ENCODE results near the gene DNAL1.

DNAL1 gene

DNA sequence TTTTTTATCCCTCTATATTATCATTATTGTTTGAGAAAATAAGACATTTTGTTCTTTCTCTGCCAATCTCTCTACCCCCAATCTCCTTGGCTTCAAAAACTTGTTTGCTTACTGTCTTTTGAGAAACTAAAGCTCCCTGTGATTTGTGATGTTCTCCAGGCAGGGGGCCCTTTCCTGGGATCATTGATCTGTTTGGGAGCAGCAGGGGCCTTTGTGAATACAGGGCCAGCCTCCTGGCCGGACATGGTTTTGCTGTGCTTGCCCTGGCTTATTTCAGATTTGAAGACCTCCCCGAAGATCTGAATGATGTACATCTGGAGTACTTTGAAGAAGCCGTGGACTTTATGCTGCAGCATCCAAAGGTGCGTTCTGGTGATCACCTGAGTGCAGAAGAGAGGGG is 28.0 kb upstream of the DNAL1 start:
- Histone ChIP-seq H3K4me2 (ENCODE audit: insufficient read depth, low read length) (no peak overlapping the region), H4K20me1 (ENCODE audit: insufficient read depth, low read length) (no peaks in the 10 kb centered on the region), H3K4me1 (ENCODE audit: insufficient read depth, low read length) (peaks cover 12% of the 10 kb centered on the region), H2AFZ (ENCODE audit: low read depth, low read length) (no peak overlapping the region), H3K36me3 (ENCODE audit: insufficient read depth, low read length) (no peaks in the 10 kb centered on the region), H3K4me3 (ENCODE audit: low read depth in 1 of 2, low read length in 2 of 2) (no peak overlapping the region), H3K27me3 (ENCODE audit: insufficient read depth, low read length, poor library complexity) (peaks cover 10% of the 10 kb centered on the region), H3K9ac (ENCODE audit: low read depth, low read length) (no peak overlapping the region), H3K27ac (ENCODE audit: low read length) (no peak overlapping the region), H3K9me3 (ENCODE audit: insufficient read depth, low read length, severe bottlenecking) (no peaks in the 10 kb centered on the region), H3K79me2 (ENCODE audit: insufficient read depth, low read length) (no peaks in the 10 kb centered on the region)
- TF ChIP-seq, protein P1, sequence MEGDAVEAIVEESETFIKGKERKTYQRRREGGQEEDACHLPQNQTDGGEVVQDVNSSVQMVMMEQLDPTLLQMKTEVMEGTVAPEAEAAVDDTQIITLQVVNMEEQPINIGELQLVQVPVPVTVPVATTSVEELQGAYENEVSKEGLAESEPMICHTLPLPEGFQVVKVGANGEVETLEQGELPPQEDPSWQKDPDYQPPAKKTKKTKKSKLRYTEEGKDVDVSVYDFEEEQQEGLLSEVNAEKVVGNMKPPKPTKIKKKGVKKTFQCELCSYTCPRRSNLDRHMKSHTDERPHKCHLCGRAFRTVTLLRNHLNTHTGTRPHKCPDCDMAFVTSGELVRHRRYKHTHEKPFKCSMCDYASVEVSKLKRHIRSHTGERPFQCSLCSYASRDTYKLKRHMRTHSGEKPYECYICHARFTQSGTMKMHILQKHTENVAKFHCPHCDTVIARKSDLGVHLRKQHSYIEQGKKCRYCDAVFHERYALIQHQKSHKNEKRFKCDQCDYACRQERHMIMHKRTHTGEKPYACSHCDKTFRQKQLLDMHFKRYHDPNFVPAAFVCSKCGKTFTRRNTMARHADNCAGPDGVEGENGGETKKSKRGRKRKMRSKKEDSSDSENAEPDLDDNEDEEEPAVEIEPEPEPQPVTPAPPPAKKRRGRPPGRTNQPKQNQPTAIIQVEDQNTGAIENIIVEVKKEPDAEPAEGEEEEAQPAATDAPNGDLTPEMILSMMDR (IDR thresholded peaks at IDR 0.05; ENCODE audit: borderline replicate concordance, extremely low read depth, low read length, poor library complexity, severe bottlenecking) = no peak
- ATAC-seq (ENCODE audit: insufficient read depth, low read depth) (no peak), DNase-seq (no peak)

DNA sequence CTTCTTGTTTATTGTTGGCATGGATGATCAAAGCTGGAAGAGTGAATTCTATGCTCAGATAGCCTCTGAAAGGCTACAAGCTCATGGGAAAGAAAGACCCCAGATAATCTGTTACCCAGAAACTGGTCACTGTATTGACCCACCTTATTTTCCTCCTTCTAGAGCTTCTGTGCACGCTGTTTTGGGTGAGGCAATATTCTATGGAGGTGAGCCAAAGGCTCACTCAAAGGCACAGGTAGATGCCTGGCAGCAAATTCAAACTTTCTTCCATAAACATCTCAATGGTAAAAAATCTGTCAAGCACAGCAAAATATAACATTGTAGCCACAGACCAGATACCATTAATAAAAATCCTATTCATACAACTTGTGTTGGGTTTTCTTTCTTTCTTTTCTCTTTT is 25.3 kb upstream of the DNAL1 start:
- H3K4me1 ChIP-seq (ENCODE audit: insufficient read depth, low read length) = no peaks in the 10 kb centered on the region
- no peaks in the 10 kb centered on the region for H3K36me3 ChIP-seq (ENCODE audit: insufficient read depth, low read length)
- no peak overlapping the region for H2AFZ ChIP-seq (ENCODE audit: low read depth, low read length)
- H4K20me1 ChIP-seq (ENCODE audit: insufficient read depth, low read length) = no peaks in the 10 kb centered on the region
- no peaks in the 10 kb centered on the region for H3K79me2 ChIP-seq (ENCODE audit: insufficient read depth, low read length)
- H3K9me3 ChIP-seq (ENCODE audit: insufficient read depth, low read length, severe bottlenecking) = no peaks in the 10 kb centered on the region
- ATAC-seq (ENCODE audit: insufficient read depth, low read depth) (no peak), DNase-seq (no peak)
- no peak for TF ChIP-seq EZH2 (IDR thresholded peaks at IDR 0.05; ENCODE audit: borderline replicate concordance, low read depth, low read length, severe bottlenecking)
- TF ChIP-seq, protein P1 (IDR thresholded peaks at IDR 0.05; ENCODE audit: borderline replicate concordance, extremely low read depth, low read length, poor library complexity, severe bottlenecking) = no peak
- H3K9ac ChIP-seq (ENCODE audit: low read depth, low read length) = no peak overlapping the region
- no peak overlapping the region for H3K4me3 ChIP-seq (ENCODE audit: low read depth in 1 of 2, low read length in 2 of 2)
- H3K27me3 ChIP-seq (ENCODE audit: insufficient read depth, low read length, poor library complexity) = no peaks in the 10 kb centered on the region
- no peak overlapping the region for H3K4me2 ChIP-seq (ENCODE audit: insufficient read depth, low read length)
- H3K27ac ChIP-seq (ENCODE audit: low read length) = no peak overlapping the region

DNA sequence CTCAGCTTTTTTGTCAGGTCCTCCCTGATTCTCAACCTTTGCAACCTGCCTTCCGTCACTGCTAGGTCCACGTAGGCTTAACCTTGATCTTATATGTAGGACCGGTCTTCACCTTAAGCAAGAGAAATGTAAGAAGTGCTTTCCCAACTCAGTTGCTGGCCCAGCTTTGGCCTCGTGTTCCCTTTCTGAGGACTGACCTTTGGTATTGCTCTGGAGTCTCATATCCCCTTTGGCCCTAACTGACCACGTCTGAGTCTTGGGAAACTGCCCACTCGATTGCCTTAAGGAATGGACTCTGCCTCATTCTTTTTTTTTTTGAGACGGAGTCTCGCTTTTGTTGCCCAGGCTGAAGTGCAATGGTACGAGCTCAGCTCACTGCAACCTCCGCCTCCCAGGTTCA is 24.5 kb upstream of the DNAL1 start:
- H3K9ac ChIP-seq (ENCODE audit: low read depth, low read length) = no peak overlapping the region
- no peaks in the 10 kb centered on the region for H3K79me2 ChIP-seq (ENCODE audit: insufficient read depth, low read length)
- H3K9me3 ChIP-seq (ENCODE audit: insufficient read depth, low read length, severe bottlenecking) = no peaks in the 10 kb centered on the region
- no peak overlapping the region for H3K4me2 ChIP-seq (ENCODE audit: insufficient read depth, low read length)
- DNase-seq (no peak), ATAC-seq (ENCODE audit: insufficient read depth, low read depth) (no peak)
- H2AFZ ChIP-seq (ENCODE audit: low read depth, low read length) = no peak overlapping the region
- no peaks in the 10 kb centered on the region for H3K36me3 ChIP-seq (ENCODE audit: insufficient read depth, low read length)
- no peaks in the 10 kb centered on the region for H3K27me3 ChIP-seq (ENCODE audit: insufficient read depth, low read length, poor library complexity)
- H4K20me1 ChIP-seq (ENCODE audit: insufficient read depth, low read length) = no peaks in the 10 kb centered on the region
- H3K4me1 ChIP-seq (ENCODE audit: insufficient read depth, low read length) = no peaks in the 10 kb centered on the region
- no peak overlapping the region for H3K27ac ChIP-seq (ENCODE audit: low read length)
- H3K4me3 ChIP-seq (ENCODE audit: low read depth in 1 of 2, low read length in 2 of 2) = no peak overlapping the region
- TF ChIP-seq, protein P1 (IDR thresholded peaks at IDR 0.05; ENCODE audit: borderline replicate concordance, extremely low read depth, low read length, poor library complexity, severe bottlenecking) = no peak
- no peak for TF ChIP-seq EZH2 (IDR thresholded peaks at IDR 0.05; ENCODE audit: borderline replicate concordance, low read depth, low read length, severe bottlenecking)

GRCh38 chr14:73623504-73624054 is 21.2 kb upstream of the DNAL1 start:
- no peak overlapping the region for H3K9ac ChIP-seq (ENCODE audit: low read depth, low read length)
- no peak overlapping the region for H3K4me2 ChIP-seq (ENCODE audit: insufficient read depth, low read length)
- TF ChIP-seq, protein P1 (IDR thresholded peaks at IDR 0.05; ENCODE audit: borderline replicate concordance, extremely low read depth, low read length, poor library complexity, severe bottlenecking) = no peak
- TF ChIP-seq EZH2 (IDR thresholded peaks at IDR 0.05; ENCODE audit: borderline replicate concordance, low read depth, low read length, severe bottlenecking) = no peak
- no peaks in the 10 kb centered on the region for H3K27me3 ChIP-seq (ENCODE audit: insufficient read depth, low read length, poor library complexity)
- H3K27ac ChIP-seq (ENCODE audit: low read length) = no peak overlapping the region
- no peaks in the 10 kb centered on the region for H3K79me2 ChIP-seq (ENCODE audit: insufficient read depth, low read length)
- no peaks in the 10 kb centered on the region for H3K36me3 ChIP-seq (ENCODE audit: insufficient read depth, low read length)
- no peaks in the 10 kb centered on the region for H3K9me3 ChIP-seq (ENCODE audit: insufficient read depth, low read length, severe bottlenecking)
- no peaks in the 10 kb centered on the region for H3K4me1 ChIP-seq (ENCODE audit: insufficient read depth, low read length)
- no peak overlapping the region for H2AFZ ChIP-seq (ENCODE audit: low read depth, low read length)
- no peak for DNase-seq
- no peaks in the 10 kb centered on the region for H4K20me1 ChIP-seq (ENCODE audit: insufficient read depth, low read length)
- no peak overlapping the region for H3K4me3 ChIP-seq (ENCODE audit: low read depth in 1 of 2, low read length in 2 of 2)
- ATAC-seq (ENCODE audit: insufficient read depth, low read depth) = no peak
